NCI-H2171 (cell line): ENCODE results near the gene C1QA.
A peak's percentile ranks its signal among the peaks of the same experiment; 100 is the strongest.

Source experiments
- DNase-seq: peaks from one replicate; lab custom pipeline; 2025; lab: John Stamatoyannopoulos, UW

The C1QA gene

GRCh38 chr1:22612671-22613571 lies 23.5 kb upstream of the C1QA start:
- peak; percentile 89 for DNase-seq

- no peak for DNase-seq
Measured at GRCh38 chr1:22613572-22613918, 22.9 kb upstream of the C1QA start.

GRCh38 chr1:22613951-22614350 lies 22.5 kb upstream of the C1QA start:
- DNase-seq, result peak; percentile 84

GRCh38 chr1:22615886-22616285 lies 20.5 kb upstream of the C1QA start:
- DNase-seq, result no peak

GRCh38 chr1:22616571-22616970 lies 19.9 kb upstream of the C1QA start:
- DNase-seq, result no peak

GRCh38 chr1:22618056-22618455 lies 18.4 kb upstream of the C1QA start:
- peak; percentile 74 for DNase-seq

- no peak for DNase-seq
Measured at GRCh38 chr1:22619252-22619651, 17.2 kb upstream of the C1QA start.

GRCh38 chr1:22619798-22620197 lies 16.6 kb upstream of the C1QA start:
- DNase-seq, result no peak

- no peak for DNase-seq
Measured at GRCh38 chr1:22621761-22622160, 14.7 kb upstream of the C1QA start.

GRCh38 chr1:22625262-22625925 lies 11.0 kb upstream of the C1QA start:
- no peak for DNase-seq

- peak; percentile 55 for DNase-seq
Measured at GRCh38 chr1:22626237-22627157, 9.9 kb upstream of the C1QA start.

GRCh38 chr1:22627331-22627730 lies 9.1 kb upstream of the C1QA start:
- no peak for DNase-seq

GRCh38 chr1:22628698-22629444 lies 7.6 kb upstream of the C1QA start:
- DNase-seq, result no peak

- no peak for DNase-seq
Measured at GRCh38 chr1:22629886-22630285, 6.5 kb upstream of the C1QA start.

- no peak for DNase-seq
Measured at GRCh38 chr1:22633697-22634463, 2.5 kb upstream of the C1QA start.

- no peak for DNase-seq
Measured at GRCh38 chr1:22635436-22635835, 992 bp upstream of the C1QA start.

- DNase-seq, result peak; percentile 38
Measured at GRCh38 chr1:22636927-22637326, 499 bp downstream of the C1QA start.

GRCh38 chr1:22637907-22638445 lies 1.5 kb downstream of the C1QA start:
- no peak for DNase-seq

GRCh38 chr1:22638476-22639234 lies 2.2 kb downstream of the C1QA start:
- DNase-seq, result no peak

GRCh38 chr1:22639286-22639685 lies 2.9 kb downstream of the C1QA start:
- no peak for DNase-seq
